Prostate gland (tissue), 2 donors: ENCODE results near the gene BTNL9. TPM values are rescaled to one million over a fixed set of nuclear protein-coding genes. Genes with fewer than 3 reads are reported as not detected.

Experiments used
- DNase-seq: peaks from one replicate; pipeline ENCODE4 v3.0.0-alpha.2; 2019; ENCODE audit warnings: low spot score
- H3K27ac ChIP-seq, 2 donors: fragments of 200-600 bp; sonication (generic); 2 replicates each; pipeline ENCODE4 v1.5.1; 2017 to 2019
- H3K27me3 ChIP-seq: fragments of 200-600 bp; sonication (generic); replicated peaks from 2 replicates; pipeline ENCODE4 v1.5.1; 2019; ENCODE audit not compliant: insufficient read depth
- H3K36me3 ChIP-seq, 2 donors: fragments of 200-600 bp; sonication (generic); 1 replicate in 1 of 2; 2 replicates in 1 of 2; pipeline versions ENCODE4 v1.5.1 to v1.8.1; 2017 to 2019
- H3K4me1 ChIP-seq: fragments of 200-600 bp; sonication (generic); replicated peaks from 2 replicates; pipeline ENCODE4 v1.5.1; 2019
- H3K4me3 ChIP-seq, 2 donors: fragments of 200-600 bp; sonication (generic); 2 replicates each; pipeline ENCODE4 v1.5.1; 2017 to 2019
- H3K9me3 ChIP-seq: fragments of 200-600 bp; sonication (generic); 2 replicates; pipeline ENCODE4 v1.5.1; 2017
- CTCF ChIP-seq, 4 experiments: fragments of 200-600 bp in 2 of 4; fragments of 450-650 bp in 2 of 4; sonication (generic) in 2 of 4; IDR thresholded peaks; 1 replicate in 3 of 4; 2 replicates in 1 of 4; pipeline ENCODE4 v1.5.1; 2016 to 2019; ENCODE audit warnings: antibody characterized with exemption in 4 of 4, mild to moderate bottlenecking in 2 of 4, moderate library complexity in 2 of 4
- POLR2A ChIP-seq: fragments of 450-650 bp; IDR thresholded peaks from one replicate; pipeline ENCODE4 v1.6.1; 2016; ENCODE audit warnings: antibody characterized with exemption, mild to moderate bottlenecking
- POLR2AphosphoS5 ChIP-seq: sonication (generic); formaldehyde crosslinking; IDR thresholded peaks from one replicate; pipeline ENCODE4 v1.6.1; 2017; ENCODE audit warnings: antibody characterized with exemption
- WGBS: methylation state at CpG from one replicate; pipeline ENCODE4 v1.1.5; 2018; 5-methylcytosine and 5-hydroxymethylcytosine counted together
- intact Hi-C: fragments of 100-400 bp; cut with DNase I; formaldehyde crosslinking; loops from one replicate; pipeline ENCODE4 v1.14.2; 2022
- total RNA-seq, 2 donors: library from RNA; depleted of rRNA; stranded (reverse); fragments of >200 nt; gene quantifications; one replicate each; pipeline ENCODE4 v1.1.0, GENCODE V29; 2016

BTNL9 gene
- total RNA-seq, 2 donors from 2014 or later, result 11.7 to 13.0 TPM

- TF ChIP-seq CTCF (IDR thresholded peaks at IDR 0.05) (no peak), POLR2A (no peak), POLR2AphosphoS5 (no peak)
- WGBS, result 83% methylated on average over 2 of the region's 2 CpGs
- intact Hi-C loops, result no loop called here
- Histone ChIP-seq H3K4me3 (no peak overlapping the region), H3K9me3 (no peaks in the 10 kb centered on the region), H3K36me3 (no peaks in the 10 kb centered on the region), H3K27me3 (peaks cover 9% of the 10 kb centered on the region), H3K4me1 (peaks cover under 1% of the 10 kb centered on the region), H3K27ac (no peak overlapping the region)
- no peak for DNase-seq
Measured at GRCh38 chr5:181047288-181047687, 7.2 kb downstream of the BTNL9 start.

- no peak for DNase-seq
- peaks cover 9% of the 10 kb centered on the region for H3K27me3 ChIP-seq
- no peak for TF ChIP-seq CTCF (IDR thresholded peaks at IDR 0.05)
- no peak for TF ChIP-seq POLR2AphosphoS5
- no peak for TF ChIP-seq POLR2A
- no peaks in the 10 kb centered on the region for H3K36me3 ChIP-seq
- no peaks in the 10 kb centered on the region for H3K9me3 ChIP-seq
- WGBS, result 94% methylated on average over 15 of the region's 15 CpGs
- intact Hi-C loops, result no loop called here
- H3K4me3 ChIP-seq, result no peak overlapping the region
- no peak overlapping the region for H3K27ac ChIP-seq
- peaks cover 3% of the 10 kb centered on the region for H3K4me1 ChIP-seq
Measured at GRCh38 chr5:181047921-181048320, 7.9 kb downstream of the BTNL9 start.

DNA sequence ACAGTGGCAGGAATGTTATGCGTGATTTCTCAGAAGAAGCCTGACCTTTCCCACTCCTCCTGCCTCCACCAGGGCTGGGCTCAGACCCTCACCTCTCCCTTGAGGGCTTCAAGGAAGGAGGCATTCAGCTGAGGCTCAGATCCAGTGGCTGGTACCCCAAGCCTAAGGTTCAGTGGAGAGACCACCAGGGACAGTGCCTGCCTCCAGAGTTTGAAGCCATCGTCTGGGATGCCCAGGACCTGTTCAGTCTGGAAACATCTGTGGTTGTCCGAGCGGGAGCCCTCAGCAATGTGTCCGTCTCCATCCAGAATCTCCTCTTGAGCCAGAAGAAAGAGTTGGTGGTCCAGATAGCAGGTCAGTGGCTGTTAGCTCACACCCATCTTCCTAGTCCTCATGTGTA is 9.9 kb downstream of the BTNL9 start:
- WGBS, result 85% methylated on average over 5 of the region's 5 CpGs
- intact Hi-C loops, result no loop called here

DNA sequence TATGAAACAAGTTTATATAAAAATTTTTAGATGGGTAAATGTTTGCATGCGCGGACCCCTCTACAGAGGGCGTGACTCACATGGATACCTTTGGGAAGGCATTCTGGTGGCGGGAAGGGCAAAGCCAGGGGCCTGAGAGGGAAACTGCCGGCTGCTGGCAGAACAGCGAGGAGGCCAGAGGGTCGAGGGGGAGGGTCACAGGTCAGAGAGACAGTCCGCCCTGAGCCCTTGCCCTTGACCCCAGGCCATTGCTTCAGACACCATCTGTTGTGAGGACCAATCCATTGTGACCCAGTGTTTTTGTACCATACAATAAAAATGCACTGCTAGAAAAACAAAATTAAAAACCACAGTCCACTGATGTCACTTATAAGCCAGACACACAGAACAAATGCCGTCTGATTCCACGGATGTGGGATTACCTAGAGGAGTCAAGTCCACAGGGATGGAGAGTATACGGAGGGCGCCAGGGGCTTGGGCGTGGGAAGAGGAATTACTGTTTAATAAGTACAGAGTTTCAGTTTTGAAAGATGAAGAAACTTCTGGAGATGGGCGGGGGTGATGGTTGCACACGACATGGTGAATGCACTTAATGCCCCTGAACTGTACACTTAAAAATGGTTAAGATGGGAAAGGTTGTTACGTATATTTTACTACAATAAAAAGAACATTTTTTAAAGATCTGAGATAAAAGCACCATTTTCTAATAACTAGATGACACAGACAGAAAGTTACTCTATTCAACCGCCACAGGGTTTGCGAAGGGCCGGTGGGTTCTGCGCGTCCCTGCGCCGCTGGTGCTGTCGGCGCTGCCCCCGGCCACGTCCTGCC is 12.0 kb downstream of the BTNL9 start:
- WGBS, result 15% methylated on average over 27 of the region's 27 CpGs

More for the DNA sequence above, 9.9 kb downstream of the BTNL9 start:
- Histone ChIP-seq H3K9me3 (no peaks in the 10 kb centered on the region), H3K36me3 (no peaks in the 10 kb centered on the region), H3K27ac (no peak overlapping the region), H3K4me3 (no peak overlapping the region), H3K27me3 (peaks cover 21% of the 10 kb centered on the region), H3K4me1 (peaks cover 9% of the 10 kb centered on the region)
- DNase-seq, result no peak
- TF ChIP-seq CTCF (IDR thresholded peaks at IDR 0.05), result no peak
- no peak for TF ChIP-seq POLR2AphosphoS5
- TF ChIP-seq POLR2A, result no peak

More for the DNA sequence above, 12.0 kb downstream of the BTNL9 start:
- no peak for DNase-seq
- Histone ChIP-seq H3K4me3 (peak overlapping the region; percentile 41 to 44), H3K36me3 (no peaks in the 10 kb centered on the region), H3K4me1 (peaks cover 9% of the 10 kb centered on the region), H3K9me3 (no peaks in the 10 kb centered on the region), H3K27me3 (peaks cover 21% of the 10 kb centered on the region), H3K27ac (no peak overlapping the region)
- TF ChIP-seq POLR2A, result no peak
- TF ChIP-seq CTCF (IDR thresholded peaks at IDR 0.05), result no peak
- no peak for TF ChIP-seq POLR2AphosphoS5
- intact Hi-C loops, result no loop called here
